ENCODE measurements around the gene SLC5A4. TPM values are rescaled to one million over a fixed set of nuclear protein-coding genes. Genes with fewer than 3 reads are reported as not detected.
"Not testable (repeated sequence)": the region's sequence is repeated elsewhere in the genome, so short reads cannot be mapped to it uniquely, and the experiment has no call there.

SLC5A4 gene
- total RNA-seq, 1 experiment from 2014 or later = not detected

DNA sequence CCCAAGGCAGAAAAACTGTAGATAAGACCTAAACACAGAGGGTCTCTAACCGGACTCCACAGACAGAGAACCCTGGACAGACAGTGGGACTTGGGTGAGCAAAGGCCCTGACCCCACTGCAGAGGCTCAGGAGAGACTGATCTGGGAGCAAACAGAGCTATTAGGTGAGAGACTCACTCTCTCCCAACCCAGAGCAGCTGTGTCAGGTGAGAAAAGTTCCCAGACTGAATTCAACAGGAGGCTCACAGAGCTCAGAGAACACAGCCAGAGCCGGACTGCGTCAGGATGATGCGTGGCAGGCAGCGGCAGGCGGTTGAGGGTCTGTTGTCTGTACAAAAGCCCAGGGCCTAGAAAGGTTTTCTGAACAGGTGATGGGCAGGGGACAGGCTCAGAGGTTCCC is 55.8 kb downstream of the SLC5A4 start:
- H3K9me3 ChIP-seq (ENCODE audit: control insufficient read depth, low read depth, low read length) = no peaks in the 10 kb centered on the region
- H3K9me3 Mint-ChIP-seq = no peaks in the 10 kb centered on the region
- no peak overlapping the region for H3K18ac ChIP-seq (ENCODE audit: insufficient read length, low read depth, low read length)
- H4K20me1 ChIP-seq (ENCODE audit: control insufficient read depth, insufficient read depth, insufficient read length) = no peaks in the 10 kb centered on the region
- no peak overlapping the region for H3T11ph ChIP-seq (ENCODE audit: low read length)
- H4K8ac ChIP-seq (replicated peaks; ENCODE audit: insufficient read length, low read depth, low read length) = no peak overlapping the region
- H3K4me1 Mint-ChIP-seq = peaks cover 8 to 17% of the 10 kb centered on the region in 2 experiments
- no peak overlapping the region for H2BK12ac ChIP-seq (ENCODE audit: insufficient read length, low read depth, low read length)
- no peaks in the 10 kb centered on the region; a peak in 2 of 7 replicates for H3K36me3 Mint-ChIP-seq (ENCODE audit: insufficient read depth in 1 of 3, low read depth in 3 of 3)
- H2BK120ac ChIP-seq (ENCODE audit: low read depth, low read length, poor library complexity, severe bottlenecking) = no peak overlapping the region
- peaks cover 4% of the 10 kb centered on the region for H3K23me2 ChIP-seq (ENCODE audit: insufficient read length, low read depth, low read length, poor library complexity, severe bottlenecking)
- H3K27me3 ChIP-seq (ENCODE audit: insufficient read depth, low read length) = peaks cover 8% of the 10 kb centered on the region; the same call in 1 of the 2 replicates
- H4K5ac ChIP-seq (ENCODE audit: insufficient read length, low read depth, low read length) = no peak overlapping the region
- no peak overlapping the region; the same call in 1 of the 2 replicates for H3K14ac ChIP-seq (ENCODE audit: insufficient read depth, low read length)
- no peak overlapping the region for H2BK20ac ChIP-seq (ENCODE audit: low read depth, low read length, poor library complexity, severe bottlenecking)
- H2AK5ac ChIP-seq (ENCODE audit: insufficient read length, low read length) = no peak overlapping the region
- H3K4me3 Mint-ChIP-seq = no peak overlapping the region
- no peak overlapping the region for H2BK15ac ChIP-seq (ENCODE audit: low read depth, low read length)
- no peak overlapping the region for H4K91ac ChIP-seq (ENCODE audit: insufficient read length, low read depth, low read length)
- no peak overlapping the region for H3K23ac ChIP-seq (ENCODE audit: insufficient read length, low read depth, low read length)
- no peak overlapping the region for H3K27ac Mint-ChIP-seq
- no peak overlapping the region for H3K4me2 ChIP-seq (ENCODE audit: insufficient read depth, insufficient read length, low read length)
- H3K4ac ChIP-seq (ENCODE audit: low read depth, low read length) = no peak overlapping the region
- H3K9ac ChIP-seq (ENCODE audit: extremely low read depth, insufficient read length, low read length) = no peak overlapping the region
- no peak overlapping the region for H2BK5ac ChIP-seq (ENCODE audit: insufficient read length, low read length)
- no peaks in the 10 kb centered on the region for H3K79me1 ChIP-seq (ENCODE audit: insufficient read depth, low read depth, low read length, poor library complexity, severe bottlenecking)
- no peak overlapping the region for H3K27ac ChIP-seq (ENCODE audit: insufficient read length, low read depth, low read length)
- H3K4me1 ChIP-seq (ENCODE audit: insufficient read depth, low read length) = no peaks in the 10 kb centered on the region
- no peak for DNase-seq
- WGBS (ENCODE audit: extremely low coverage, insufficient read length, low lambda C conversion rate) = no CpG with 5 or more reads among the region's 6 CpGs
- H3K27me3 Mint-ChIP-seq (ENCODE audit: low read depth) = peaks cover 93% of the 10 kb centered on the region
- H3K56ac ChIP-seq (ENCODE audit: insufficient read length, low read depth, low read length) = no peak overlapping the region
- no peak overlapping the region for H2AFZ ChIP-seq (ENCODE audit: low read length)
- TF ChIP-seq, protein P1, sequence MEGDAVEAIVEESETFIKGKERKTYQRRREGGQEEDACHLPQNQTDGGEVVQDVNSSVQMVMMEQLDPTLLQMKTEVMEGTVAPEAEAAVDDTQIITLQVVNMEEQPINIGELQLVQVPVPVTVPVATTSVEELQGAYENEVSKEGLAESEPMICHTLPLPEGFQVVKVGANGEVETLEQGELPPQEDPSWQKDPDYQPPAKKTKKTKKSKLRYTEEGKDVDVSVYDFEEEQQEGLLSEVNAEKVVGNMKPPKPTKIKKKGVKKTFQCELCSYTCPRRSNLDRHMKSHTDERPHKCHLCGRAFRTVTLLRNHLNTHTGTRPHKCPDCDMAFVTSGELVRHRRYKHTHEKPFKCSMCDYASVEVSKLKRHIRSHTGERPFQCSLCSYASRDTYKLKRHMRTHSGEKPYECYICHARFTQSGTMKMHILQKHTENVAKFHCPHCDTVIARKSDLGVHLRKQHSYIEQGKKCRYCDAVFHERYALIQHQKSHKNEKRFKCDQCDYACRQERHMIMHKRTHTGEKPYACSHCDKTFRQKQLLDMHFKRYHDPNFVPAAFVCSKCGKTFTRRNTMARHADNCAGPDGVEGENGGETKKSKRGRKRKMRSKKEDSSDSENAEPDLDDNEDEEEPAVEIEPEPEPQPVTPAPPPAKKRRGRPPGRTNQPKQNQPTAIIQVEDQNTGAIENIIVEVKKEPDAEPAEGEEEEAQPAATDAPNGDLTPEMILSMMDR (conservative IDR thresholded peaks at IDR 0.05) = no peak
- no peaks in the 10 kb centered on the region for H3K79me2 ChIP-seq (ENCODE audit: insufficient read depth, low read length)

- H3K27me3 Mint-ChIP-seq (ENCODE audit: low read depth) = peaks cover 91% of the 10 kb centered on the region
- not testable (repeated sequence) for H2BK5ac ChIP-seq (ENCODE audit: insufficient read length, low read length); H2BK15ac ChIP-seq (ENCODE audit: low read depth, low read length); H3K4ac ChIP-seq (ENCODE audit: low read depth, low read length); H3K4me2 ChIP-seq (ENCODE audit: insufficient read depth, insufficient read length, low read length); H2BK12ac ChIP-seq (ENCODE audit: insufficient read length, low read depth, low read length); H3K79me2 ChIP-seq (ENCODE audit: insufficient read depth, low read length); H2AFZ ChIP-seq (ENCODE audit: low read length); H3K14ac ChIP-seq (ENCODE audit: insufficient read depth, low read length); H4K91ac ChIP-seq (ENCODE audit: insufficient read length, low read depth, low read length); H3K9ac ChIP-seq (ENCODE audit: extremely low read depth, insufficient read length, low read length); H3K27ac ChIP-seq (ENCODE audit: insufficient read length, low read depth, low read length); H3K23ac ChIP-seq (ENCODE audit: insufficient read length, low read depth, low read length); DNase-seq; H3T11ph ChIP-seq (ENCODE audit: low read length); H3K79me1 ChIP-seq (ENCODE audit: insufficient read depth, low read depth, low read length, poor library complexity, severe bottlenecking); H4K8ac ChIP-seq (replicated peaks; ENCODE audit: insufficient read length, low read depth, low read length); H3K9me3 ChIP-seq (ENCODE audit: control insufficient read depth, low read depth, low read length); H3K27me3 ChIP-seq (ENCODE audit: insufficient read depth, low read length); H3K27ac Mint-ChIP-seq; H4K5ac ChIP-seq (ENCODE audit: insufficient read length, low read depth, low read length); H2AK5ac ChIP-seq (ENCODE audit: insufficient read length, low read length); H3K23me2 ChIP-seq (ENCODE audit: insufficient read length, low read depth, low read length, poor library complexity, severe bottlenecking); H3K18ac ChIP-seq (ENCODE audit: insufficient read length, low read depth, low read length); H3K4me1 ChIP-seq (ENCODE audit: insufficient read depth, low read length); H2BK120ac ChIP-seq (ENCODE audit: low read depth, low read length, poor library complexity, severe bottlenecking); H3K36me3 Mint-ChIP-seq (ENCODE audit: insufficient read depth in 1 of 3, low read depth in 3 of 3); H3K56ac ChIP-seq (ENCODE audit: insufficient read length, low read depth, low read length); H3K4me1 Mint-ChIP-seq; H4K20me1 ChIP-seq (ENCODE audit: control insufficient read depth, insufficient read depth, insufficient read length); H3K4me3 Mint-ChIP-seq; H2BK20ac ChIP-seq (ENCODE audit: low read depth, low read length, poor library complexity, severe bottlenecking); H3K9me3 Mint-ChIP-seq
- no CpG with 5 or more reads among the region's 5 CpGs for WGBS (ENCODE audit: extremely low coverage, insufficient read length, low lambda C conversion rate)
Observed at GRCh38 chr22:32197553-32198226, 57.5 kb downstream of the SLC5A4 start.

All from H9 (cell line).